Eye (tissue), 1 donor: Measurements from ENCODE around the gene ELMO1.
"Not testable (repeated sequence)": the region's sequence is repeated elsewhere in the genome, so short reads cannot be mapped to it uniquely, and the experiment has no call there.

Experiments used
- DNase-seq: peaks from one replicate; pipeline ENCODE4 v3.0.0-alpha.2; 2015

Gene ELMO1

GRCh38 chr7:37160656-37161055 is 288.0 kb downstream of the ELMO1 start:
- no peak for DNase-seq

DNA sequence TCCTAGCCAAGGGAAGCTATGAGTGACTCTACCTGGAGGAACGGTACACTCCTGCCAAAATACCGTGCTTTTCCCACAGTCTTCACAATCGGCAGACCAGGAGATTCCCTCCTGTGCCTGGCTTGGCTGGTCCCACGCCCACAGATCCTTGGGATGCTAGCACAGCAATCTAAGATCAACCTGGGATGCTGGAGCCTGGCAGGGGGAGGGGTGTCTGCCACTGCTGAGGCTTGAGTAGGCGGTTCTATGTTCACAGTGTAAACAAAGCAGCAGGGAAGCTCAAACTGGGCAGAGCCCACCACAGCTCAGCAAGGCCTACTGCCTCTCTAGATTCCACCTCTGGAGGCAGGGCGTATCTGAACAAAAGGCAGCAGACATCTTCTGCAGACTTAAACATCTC is 295.3 kb downstream of the ELMO1 start:
- DNase-seq, result no peak

DNA sequence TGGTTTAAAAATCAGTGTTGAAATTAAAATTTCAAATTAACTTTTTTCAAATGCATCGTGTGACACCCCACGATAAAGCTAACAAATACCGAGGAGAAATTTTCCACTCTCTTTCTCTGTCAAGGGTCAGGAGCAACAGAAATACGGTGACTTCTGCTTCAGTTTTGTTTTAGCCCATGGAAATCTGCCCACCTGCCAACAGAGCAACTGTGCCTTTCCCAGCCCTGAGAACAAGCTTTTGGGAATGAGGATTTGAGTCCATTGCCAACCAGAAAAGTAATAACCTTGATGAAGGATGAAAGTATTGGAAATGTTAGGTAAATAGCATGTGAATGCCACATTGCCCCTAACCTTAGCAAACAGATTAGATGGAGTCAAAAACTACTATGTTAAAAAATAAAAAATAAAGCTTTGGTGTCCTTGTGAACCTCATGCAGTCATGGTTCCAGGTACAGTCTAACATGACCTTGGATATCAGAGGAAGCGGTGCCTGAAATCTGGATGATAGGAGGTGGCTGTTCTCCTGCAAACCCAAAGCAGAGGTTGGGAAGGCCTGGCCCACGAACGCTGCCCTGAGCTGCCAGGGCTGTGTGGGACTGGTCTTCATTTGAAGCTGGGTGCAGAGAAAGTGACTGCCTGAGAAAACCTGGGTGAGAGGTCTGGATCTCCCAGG is 296.8 kb downstream of the ELMO1 start:
- DNase-seq, result no peak

GRCh38 chr7:37150856-37151255 is 297.8 kb downstream of the ELMO1 start:
- no peak for DNase-seq

DNA sequence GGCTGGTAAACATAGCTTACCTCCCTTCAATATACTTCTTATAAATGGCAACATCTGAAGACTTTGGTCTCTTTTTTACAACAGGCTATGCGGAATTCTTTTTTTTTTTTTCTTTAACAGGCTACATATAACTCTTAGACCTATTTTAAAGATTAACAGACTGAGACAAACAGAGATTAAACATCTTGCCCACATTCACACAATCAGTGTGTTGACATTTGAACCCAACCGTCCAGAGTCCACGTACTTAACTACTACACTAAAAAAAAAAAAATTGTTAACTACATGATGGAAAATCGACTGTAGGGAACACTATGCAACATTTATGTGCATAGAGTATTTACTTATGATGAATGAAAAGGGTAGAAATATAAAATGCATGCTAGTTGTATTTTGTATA is 298.5 kb downstream of the ELMO1 start:
- DNase-seq, result no peak

DNA sequence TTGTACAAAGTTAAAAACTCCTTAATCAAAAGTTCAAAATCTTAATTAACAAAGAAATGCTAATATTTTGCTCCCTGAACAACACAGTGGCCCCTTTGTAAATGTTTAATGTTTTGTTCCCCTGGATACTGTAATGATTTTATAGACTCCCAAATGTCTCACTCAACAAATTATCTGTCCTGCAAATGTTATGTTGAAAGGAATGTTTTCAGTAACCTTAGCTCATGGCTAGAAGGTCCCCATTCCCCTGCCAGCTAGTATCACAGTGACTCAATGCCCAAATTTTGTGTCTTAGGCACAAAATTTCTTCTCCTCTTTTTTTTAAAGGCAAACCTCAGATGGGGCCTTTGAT is 298.9 kb downstream of the ELMO1 start:
- no peak for DNase-seq

DNA sequence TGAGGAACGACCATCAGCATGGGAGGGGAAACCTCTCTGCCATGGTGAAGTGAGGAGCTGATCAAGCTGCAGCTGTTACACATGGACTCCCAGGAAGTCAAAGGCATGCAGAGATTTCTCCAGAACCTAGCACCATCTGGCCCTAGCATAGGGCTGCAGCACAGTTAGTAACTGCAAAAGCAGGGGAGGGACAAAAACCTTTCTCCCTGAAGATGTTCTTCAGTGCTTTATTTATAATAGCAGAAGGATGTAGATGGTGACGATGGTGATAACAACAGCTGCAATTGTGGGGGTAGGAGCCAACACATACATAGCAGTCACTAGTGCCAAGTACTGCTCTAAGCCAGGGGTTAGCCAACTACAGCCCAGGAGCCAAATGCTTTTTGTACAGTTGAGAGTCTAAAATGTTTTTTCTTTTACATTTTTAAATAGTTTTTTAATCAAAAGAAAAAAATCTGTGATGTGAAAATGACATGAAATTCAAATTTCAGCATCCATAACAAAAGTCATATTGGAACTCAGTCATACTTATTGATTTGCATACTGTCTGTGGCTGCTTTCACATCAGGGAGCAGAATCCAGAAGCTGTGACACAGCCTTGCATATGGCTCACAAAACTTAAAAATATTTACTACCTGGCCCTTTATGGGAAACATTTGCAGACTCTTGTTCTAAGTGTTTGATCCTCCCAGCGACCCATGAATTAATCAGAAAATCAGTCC is 299.5 kb downstream of the ELMO1 start:
- peak; percentile 14 for DNase-seq

DNA sequence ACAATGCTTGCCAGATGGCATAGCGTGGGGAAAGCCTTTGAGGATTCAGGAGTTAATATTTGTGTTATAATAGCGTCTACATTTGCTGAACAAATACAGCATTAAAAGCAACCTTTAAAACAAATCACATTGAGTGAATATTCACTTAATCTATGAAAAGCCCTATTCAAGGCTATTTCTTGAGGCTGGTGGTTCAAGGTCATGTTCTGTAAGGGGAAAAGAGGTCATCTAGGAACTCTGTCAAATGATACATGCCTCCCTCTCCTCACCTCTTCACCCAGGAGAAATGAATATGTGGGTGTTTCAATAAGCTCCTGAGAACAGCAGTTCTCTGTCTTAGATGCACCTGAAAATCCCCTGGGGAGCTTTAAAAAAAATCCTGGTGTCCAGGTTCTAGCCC is 303.0 kb downstream of the ELMO1 start:
- DNase-seq, result no peak

DNA sequence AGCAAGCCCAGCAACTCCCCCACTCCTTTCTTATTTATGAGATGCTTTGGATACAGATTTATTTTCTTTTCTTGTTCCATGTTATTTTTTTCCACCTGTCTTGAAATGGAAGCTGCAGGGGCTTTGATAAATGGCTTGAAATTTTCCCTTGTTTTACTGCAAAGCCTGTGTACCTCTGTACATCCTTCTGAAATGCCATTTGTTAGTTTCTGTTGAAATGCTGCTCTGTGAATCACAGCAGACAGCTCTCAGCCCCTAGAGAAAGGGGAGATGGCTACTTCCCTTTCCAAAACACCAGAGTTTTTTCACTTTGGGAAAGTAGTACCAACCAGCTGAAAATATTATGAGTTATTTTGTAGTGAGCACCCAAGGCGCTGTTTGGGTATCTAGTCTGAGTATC is 304.2 kb downstream of the ELMO1 start:
- DNase-seq, result no peak

DNA sequence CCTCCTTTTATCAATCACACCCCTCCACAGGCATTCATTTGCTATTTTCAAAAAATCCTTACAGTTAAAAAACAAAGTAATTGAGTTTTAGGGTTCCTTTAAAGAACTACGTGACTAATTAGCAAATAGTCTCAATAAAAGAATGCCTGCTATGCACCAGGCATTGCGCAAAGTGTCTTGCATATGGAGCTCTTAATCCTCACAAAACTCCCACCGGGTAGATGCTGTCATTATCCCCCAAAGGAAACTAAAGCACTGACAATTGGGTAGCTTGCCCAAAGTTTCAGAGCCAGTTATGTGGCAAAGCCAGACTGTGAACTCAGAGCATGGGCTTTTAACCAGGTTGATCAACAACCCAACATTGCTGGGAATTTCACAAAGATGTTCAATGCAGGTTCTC is 305.7 kb downstream of the ELMO1 start:
- no peak for DNase-seq

- no peak for DNase-seq
Observed at GRCh38 chr7:37141742-37142141, 306.9 kb downstream of the ELMO1 start.

- not testable (repeated sequence) for DNase-seq
Observed at GRCh38 chr7:37133902-37134301, 314.8 kb downstream of the ELMO1 start.

GRCh38 chr7:37131855-37132254 is 316.8 kb downstream of the ELMO1 start:
- DNase-seq, result no peak

GRCh38 chr7:37129035-37129425 is 319.6 kb downstream of the ELMO1 start:
- no peak for DNase-seq

GRCh38 chr7:37128327-37129034 is 320.2 kb downstream of the ELMO1 start:
- DNase-seq, result no peak

DNA sequence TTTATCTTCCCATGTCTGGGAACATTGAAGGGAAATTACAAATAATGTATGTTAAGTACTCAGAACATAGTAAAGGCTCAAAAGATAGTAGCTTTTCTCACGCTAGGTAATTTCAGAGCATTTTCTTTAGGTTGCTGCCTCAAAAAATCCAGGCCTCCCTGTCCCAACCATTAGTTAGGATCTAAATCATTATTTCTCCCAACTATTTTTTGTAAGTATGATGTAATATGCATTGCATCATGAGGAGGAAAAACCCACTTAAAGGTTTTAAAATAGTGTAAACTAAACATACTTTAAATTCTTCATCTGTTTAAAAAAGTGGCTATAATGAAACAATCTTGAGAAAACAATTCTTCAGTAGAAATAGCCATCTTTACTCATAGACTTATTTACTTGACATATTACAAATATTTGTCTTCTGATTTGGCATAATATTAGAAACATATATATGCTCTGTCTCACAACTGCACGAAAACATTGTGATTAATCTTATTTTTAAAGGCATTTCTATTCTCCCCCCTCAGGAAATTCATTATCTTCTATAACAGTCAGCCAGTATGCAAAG is 329.3 kb downstream of the ELMO1 start:
- DNase-seq, result no peak

DNA sequence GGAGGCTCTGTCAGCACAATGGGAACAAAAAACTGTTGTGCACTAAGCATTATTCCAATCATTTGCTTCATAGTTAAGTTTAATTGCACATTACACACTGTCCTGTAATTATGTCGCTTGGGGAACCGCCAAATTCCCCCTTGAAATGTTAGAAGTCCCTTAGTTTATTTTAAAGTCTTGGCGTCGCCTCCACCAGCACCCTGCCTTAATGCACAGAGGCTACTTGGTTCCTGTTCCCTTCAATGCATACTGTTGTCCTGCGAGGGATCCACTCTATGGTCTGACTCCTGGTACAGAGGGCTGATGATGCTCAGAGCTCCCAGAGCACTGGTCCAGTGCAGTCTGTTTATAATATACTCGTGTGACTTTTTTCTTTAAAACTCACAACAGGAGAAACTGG is 330.7 kb downstream of the ELMO1 start:
- peak; percentile 10 for DNase-seq

DNA sequence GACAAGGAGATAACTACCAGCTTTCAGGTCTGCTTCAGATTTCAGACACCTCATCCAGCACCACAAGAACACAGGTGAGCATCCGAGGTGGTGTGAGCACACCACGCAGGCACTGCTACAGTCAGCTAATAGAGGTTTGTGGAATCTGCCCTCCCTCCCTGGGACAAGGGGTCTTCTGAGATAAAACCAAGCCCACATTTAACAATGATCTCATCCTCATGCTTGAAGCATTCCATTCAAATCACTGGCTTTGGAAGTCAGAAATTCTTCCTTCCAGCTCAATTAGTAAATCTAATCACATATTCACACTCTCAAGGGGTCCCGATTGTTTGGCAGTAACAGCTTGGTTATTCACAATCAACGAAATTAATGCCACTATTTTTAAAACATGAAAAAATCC is 331.4 kb downstream of the ELMO1 start:
- DNase-seq, result peak; percentile 63

- no peak for DNase-seq
Observed at GRCh38 chr7:37116093-37116701, 332.5 kb downstream of the ELMO1 start.

- DNase-seq, result no peak
Observed at GRCh38 chr7:37113661-37114355, 334.9 kb downstream of the ELMO1 start.

- DNase-seq, result no peak
Observed at GRCh38 chr7:37112876-37113275, 335.8 kb downstream of the ELMO1 start.

- DNase-seq, result no peak
Observed at GRCh38 chr7:37112218-37112617, 336.4 kb downstream of the ELMO1 start.

- DNase-seq, result no peak
Observed at GRCh38 chr7:37111459-37111858, 337.2 kb downstream of the ELMO1 start.
